Ovary (tissue), 10 donors: Measurements from ENCODE around the gene CCDC149. TPM values are rescaled to one million over a fixed set of nuclear protein-coding genes. Genes with fewer than 3 reads are reported as not detected.
A peak's percentile ranks its signal among the peaks of the same experiment; 100 is the strongest.

Experiments
- DNase-seq, 5 donors: peaks; one replicate each; pipeline ENCODE4 v3.0.0-alpha.2; 2019 to 2020
- H3K27ac ChIP-seq, 2 donors: fragments of 200-600 bp; one replicate each; pipeline versions ENCODE4 v1.5.1 to v1.8.0; 2019 to 2022
- H3K27me3 ChIP-seq: fragments of 200-600 bp; one replicate; pipeline ENCODE4 v1.8.0; 2022
- H3K36me3 ChIP-seq: fragments of 200-600 bp; sonication (generic); one replicate; pipeline ENCODE4 v1.5.1; 2019
- H3K4me1 ChIP-seq: one replicate; pipeline ENCODE4 v1.8.1; 2013; ENCODE audit warnings: mild to moderate bottlenecking, moderate library complexity; ENCODE audit not compliant: insufficient read depth
- H3K4me3 ChIP-seq: fragments of 200-600 bp; sonication (generic); one replicate; pipeline ENCODE4 v1.5.1; 2017
- H3K9me3 ChIP-seq, 2 donors: fragments of 200-600 bp in 1 of 2; sonication (generic) in 1 of 2; one replicate each; pipeline versions ENCODE4 v1.5.1 to v1.8.1; 2013 to 2019; ENCODE audit warnings: mild to moderate bottlenecking in 1 of 2, moderate library complexity in 1 of 2
- EP300 ChIP-seq: sonication (generic); formaldehyde crosslinking; IDR thresholded peaks from one replicate; pipeline ENCODE4 v1.6.1; 2017; ENCODE audit warnings: antibody characterized with exemption
- POLR2A ChIP-seq: fragments of 450-650 bp; IDR thresholded peaks from one replicate; pipeline ENCODE4 v1.6.1; 2017; ENCODE audit warnings: antibody characterized with exemption, mild to moderate bottlenecking, moderate library complexity
- WGBS, 3 donors: extraction: QIAGEN DNeasy Blood & Tissue Kit in 1 of 3; methylation state at CpG; one replicate each; pipeline versions ENCODE4 v1.1.5 to v1.1.7; 2013 to 2017; 5-methylcytosine and 5-hydroxymethylcytosine counted together
- intact Hi-C, 4 donors: fragments of 100-400 bp; cut with DNase I; formaldehyde crosslinking; loops; one replicate each; pipeline versions ENCODE4 v1.11.0 to v1.15.1; 2022 to 2023
- long read RNA-seq, 3 donors: library from polyadenylated mRNA in 2 of 3; unstranded in 2 of 3; transcript quantifications; one replicate each; pipeline ENCODE4 v2.0.0 and lab custom pipeline, GENCODE V29; 2021 to 2026
- polyA plus RNA-seq, 2 donors: library from polyadenylated mRNA; stranded (reverse); fragments of 200-250 nt in 1 of 2; fragments of 350-450 nt in 1 of 2; fragmentation: Illumina TruSeq in 1 of 2; extraction: RNeasy Lipid Tissue Mini Kit (QIAGEN cat#74804) in 1 of 2; gene quantifications; one replicate each; pipeline ENCODE4 v1.2.3, GENCODE V29; 2013 to 2014
- total RNA-seq, 7 donors: library from RNA; depleted of rRNA in 2 of 7; stranded (reverse); fragments of >200 nt in 2 of 7; fragmentation: NEBNext Ultra II Directional in 3 of 7; extraction: Animal tissue kit (Norgen Biotek cat#: 25700) in 3 of 7; gene quantifications; one replicate each; pipeline versions ENCODE4 v1.1.0 to v1.2.4, GENCODE V29; 2016 to 2023
- TF ChIP-seq, protein P1 (sequence below), 3 donors: fragments of 450-650 bp in 2 of 3; fragments of 200-600 bp in 1 of 3; IDR thresholded peaks; one replicate each; pipeline versions ENCODE4 v1.5.1 to v1.8.0; 2016 to 2022; ENCODE audit warnings: antibody characterized with exemption in 3 of 3, mild to moderate bottlenecking in 1 of 3
- donor health status: DM: no; HTN: no; CAD: no; lungs with moderate emphysema.
- donor health status: DM: no; HTN: no; CAD: no.
- donor health status: Bipolar disorder and iron deficiency.
- donor health status: DM: yes; HTN: yes; CAD: no.
- donor health status: DM: no; HTN: no; CAD: no.
- donor health status: DM: yes; HTN: yes; CAD: no.

Gene CCDC149
- 10 to 100 TPM in 5 of 7 donors, 1 to 10 TPM in 2; 6.2 to 21.7 (median 17.5) TPM for total RNA-seq
- polyA plus RNA-seq: 10 to 100 TPM in 1 of 2 donors, 1 to 10 TPM in 1; 9.6 to 19.6 TPM
- long read RNA-seq, donor 1, transcript CCDC149-205 (2 exons, 487 nt): major isoform, 9 of 26 reads
- long read RNA-seq, donor 1, partial matches to known transcripts: 6 of 26 reads
- long read RNA-seq, donor 1, other reads (novel, unspliced or antisense): 8 of 26 reads
- long read RNA-seq, donor 2, partial matches to known transcripts: 0 of 1 reads
- long read RNA-seq, donor 2, other reads (novel, unspliced or antisense): 0 of 1 reads
- long read RNA-seq, donor 3, transcript CCDC149-204 (12 exons, 3,869 nt): major isoform, 22 of 37 reads
- long read RNA-seq, donor 3, partial matches to known transcripts: 3 of 37 reads
- long read RNA-seq, donor 3, other reads (novel, unspliced or antisense): 11 of 37 reads

DNA sequence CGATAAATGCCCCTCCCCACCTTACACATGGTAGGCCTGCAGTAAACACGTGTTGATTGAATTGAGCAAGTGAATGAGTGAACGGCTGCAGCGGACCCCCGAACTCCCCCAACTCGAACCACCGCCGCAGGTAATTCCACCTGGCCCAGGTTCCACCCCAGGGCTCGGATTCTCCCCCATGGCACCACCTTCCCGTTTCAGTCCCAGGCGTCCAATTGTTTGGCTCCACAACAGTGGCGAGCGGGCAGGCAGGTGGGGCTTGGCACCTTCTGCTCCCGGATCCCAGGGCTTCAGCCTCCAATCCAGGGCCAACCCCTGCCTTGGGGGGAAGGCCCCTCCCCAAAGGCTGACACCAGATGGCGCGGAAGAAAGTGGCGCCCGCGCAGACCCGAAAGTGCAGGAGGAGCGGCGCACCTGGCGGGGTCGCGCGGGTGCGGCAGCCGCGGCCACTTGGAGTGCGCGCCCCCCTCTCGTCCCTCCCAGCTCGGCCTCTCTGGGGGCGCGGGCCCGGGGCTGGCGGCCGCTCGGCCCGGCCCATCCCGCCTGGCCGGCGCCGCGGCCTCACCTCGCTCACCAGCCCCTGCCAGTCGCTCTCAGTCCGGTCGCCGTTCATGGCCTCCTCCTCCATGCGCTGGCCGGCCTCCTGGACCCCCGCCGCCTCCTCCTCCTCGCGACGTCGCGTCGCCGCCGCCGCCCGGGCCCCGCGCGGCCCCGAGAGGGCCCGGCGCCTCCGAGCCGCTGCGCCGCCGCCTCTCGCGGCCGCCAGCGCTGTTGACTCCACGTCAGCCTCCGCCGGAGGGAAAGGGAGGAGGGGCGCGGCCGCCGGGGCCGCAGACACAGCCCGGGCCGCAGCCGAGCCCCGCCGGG lies at the start of gene CCDC149:
CCDC149 (minus strand) TSS at position 791 of the 867 bp plus-strand sequence; CDS start at position 613, 178 bp downstream.
- Histone ChIP-seq H3K4me3 (peak within 1 kb of the TSS; percentile 48), H3K4me1 (no peaks in the 10 kb centered on the region), H3K27ac (peak within 1 kb of the TSS; percentile 79 to 87), H3K36me3 (no peaks in the 10 kb centered on the region), H3K27me3 (no peaks in the 10 kb centered on the region), H3K9me3 (peaks cover 0 to 7% of the 10 kb centered on the region in 2 donors)
- DNase-seq: peak; percentile 52 to 75 (median 64)
- 3 to 7% (median 5%) methylated on average over 48 to 92 of the region's 92 CpGs for WGBS, 3 donors
- intact Hi-C loops: no loop called here
- TF ChIP-seq, protein P1, sequence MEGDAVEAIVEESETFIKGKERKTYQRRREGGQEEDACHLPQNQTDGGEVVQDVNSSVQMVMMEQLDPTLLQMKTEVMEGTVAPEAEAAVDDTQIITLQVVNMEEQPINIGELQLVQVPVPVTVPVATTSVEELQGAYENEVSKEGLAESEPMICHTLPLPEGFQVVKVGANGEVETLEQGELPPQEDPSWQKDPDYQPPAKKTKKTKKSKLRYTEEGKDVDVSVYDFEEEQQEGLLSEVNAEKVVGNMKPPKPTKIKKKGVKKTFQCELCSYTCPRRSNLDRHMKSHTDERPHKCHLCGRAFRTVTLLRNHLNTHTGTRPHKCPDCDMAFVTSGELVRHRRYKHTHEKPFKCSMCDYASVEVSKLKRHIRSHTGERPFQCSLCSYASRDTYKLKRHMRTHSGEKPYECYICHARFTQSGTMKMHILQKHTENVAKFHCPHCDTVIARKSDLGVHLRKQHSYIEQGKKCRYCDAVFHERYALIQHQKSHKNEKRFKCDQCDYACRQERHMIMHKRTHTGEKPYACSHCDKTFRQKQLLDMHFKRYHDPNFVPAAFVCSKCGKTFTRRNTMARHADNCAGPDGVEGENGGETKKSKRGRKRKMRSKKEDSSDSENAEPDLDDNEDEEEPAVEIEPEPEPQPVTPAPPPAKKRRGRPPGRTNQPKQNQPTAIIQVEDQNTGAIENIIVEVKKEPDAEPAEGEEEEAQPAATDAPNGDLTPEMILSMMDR (IDR thresholded peaks at IDR 0.05): no peak
- TF ChIP-seq POLR2A (no peak), EP300 (no peak)

DNA sequence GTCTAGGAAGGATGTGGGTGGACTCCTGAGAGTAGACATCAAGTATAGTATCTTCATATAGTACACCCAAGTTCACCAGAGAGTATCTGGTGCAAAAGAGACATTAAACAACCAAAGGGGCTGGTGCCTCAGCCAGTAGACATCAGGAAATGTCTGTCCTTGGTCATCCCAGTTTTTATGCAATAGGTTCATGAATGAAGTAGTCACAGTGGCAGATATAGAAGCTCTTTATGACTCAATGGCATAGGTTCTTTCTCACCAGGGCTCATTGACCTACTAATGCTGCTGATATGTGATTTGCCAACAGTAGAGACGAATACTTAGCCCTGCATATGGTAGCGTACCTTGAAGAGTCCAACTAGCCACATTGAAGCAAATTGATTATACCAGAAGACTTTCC lies 45.0 kb upstream of the CCDC149 start:
- TF ChIP-seq, protein P1 (IDR thresholded peaks at IDR 0.05): no peak
- no peak for TF ChIP-seq EP300
- TF ChIP-seq POLR2A: no peak
- 67 to 88% (median 83%) methylated on average over 2 of the region's 2 CpGs for WGBS, 3 donors
- intact Hi-C loops: no loop called here

DNA sequence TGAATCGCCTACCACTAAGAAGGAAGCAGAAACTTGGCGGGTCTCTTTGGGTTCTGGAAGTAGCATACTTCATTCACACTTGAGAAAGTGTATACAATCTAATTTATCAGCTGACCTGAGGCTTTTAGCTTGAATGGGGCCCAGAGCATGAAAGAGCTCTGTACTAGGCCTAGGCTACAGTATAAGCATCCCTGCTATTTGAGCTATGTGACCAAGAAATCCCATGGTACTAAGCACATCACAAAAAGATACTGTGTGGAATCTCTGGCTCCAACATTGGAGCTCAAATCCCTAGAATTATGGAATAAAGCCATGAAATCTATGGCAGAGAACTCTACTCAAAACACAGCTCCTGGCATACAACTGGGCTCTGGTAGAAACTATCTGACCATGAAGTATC lies 43.9 kb upstream of the CCDC149 start:
- no peaks in the 10 kb centered on the region for H3K27me3 ChIP-seq
- no peaks in the 10 kb centered on the region for H3K4me1 ChIP-seq
- intact Hi-C loops: no loop called here
- no peak overlapping the region for H3K4me3 ChIP-seq
- no peak for DNase-seq
- H3K36me3 ChIP-seq: no peaks in the 10 kb centered on the region
- TF ChIP-seq EP300 (no peak), POLR2A (no peak)
- TF ChIP-seq, protein P1 (IDR thresholded peaks at IDR 0.05): no peak
- no peaks in the 10 kb centered on the region for H3K9me3 ChIP-seq
- no peak overlapping the region for H3K27ac ChIP-seq
- WGBS, 3 donors: 89 to 98% (median 92%) methylated on average over 2 of the region's 2 CpGs

More for the DNA sequence above, 45.0 kb upstream of the CCDC149 start:
- Histone ChIP-seq H3K27ac (no peak overlapping the region), H3K4me3 (no peak overlapping the region), H3K4me1 (no peaks in the 10 kb centered on the region), H3K27me3 (no peaks in the 10 kb centered on the region), H3K36me3 (no peaks in the 10 kb centered on the region), H3K9me3 (no peaks in the 10 kb centered on the region)
- DNase-seq: no peak

DNA sequence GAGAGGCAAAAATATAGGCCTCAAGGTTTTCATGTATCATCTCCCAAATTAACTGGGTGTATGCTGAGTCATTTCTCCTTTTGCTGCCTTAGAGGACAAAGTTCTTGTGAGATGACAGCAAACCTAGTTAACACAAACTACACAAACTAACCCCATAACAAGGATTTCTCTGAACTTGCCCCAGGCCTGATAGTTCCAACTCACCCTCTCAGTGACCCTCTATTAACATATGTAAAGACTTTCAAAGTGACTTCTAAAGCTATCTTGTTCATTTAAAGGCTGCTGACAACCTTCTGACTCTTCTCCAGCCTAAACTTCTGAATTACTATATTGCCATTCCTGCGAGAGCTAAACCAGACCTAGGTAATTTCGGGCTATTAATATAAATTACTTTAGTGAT lies 43.2 kb upstream of the CCDC149 start:
- no peaks in the 10 kb centered on the region for H3K4me1 ChIP-seq
- 88 to 95% (median 94%) methylated on average over 2 of the region's 2 CpGs for WGBS, 3 donors
- H3K36me3 ChIP-seq: no peaks in the 10 kb centered on the region
- TF ChIP-seq, protein P1 (IDR thresholded peaks at IDR 0.05): no peak
- TF ChIP-seq EP300 (no peak), POLR2A (no peak)
- no peaks in the 10 kb centered on the region for H3K27me3 ChIP-seq
- H3K4me3 ChIP-seq: no peak overlapping the region
- H3K9me3 ChIP-seq: no peaks in the 10 kb centered on the region
- intact Hi-C loops: no loop called here
- H3K27ac ChIP-seq: no peak overlapping the region
- no peak for DNase-seq
